Measurements from ENCODE around the gene LIX1.

LIX1 gene

GRCh38 chr5:97150401-97150800 is 8.0 kb upstream of the LIX1 start:
- Histone ChIP-seq H3K9me3 (ENCODE audit: control insufficient read depth, insufficient read depth, low read length) (no peaks in the 10 kb centered on the region), H3K27me3 (ENCODE audit: control insufficient read depth, low read length) (no peaks in the 10 kb centered on the region), H3K4me1 (ENCODE audit: control insufficient read depth, low read length) (no peaks in the 10 kb centered on the region), H3K4me3 (ENCODE audit: low read length) (no peak overlapping the region), H4K20me1 (ENCODE audit: control insufficient read depth, insufficient read depth, low read depth, low read length) (no peaks in the 10 kb centered on the region), H3K27ac (ENCODE audit: low read depth, low read length) (no peak overlapping the region), H3K4me2 (ENCODE audit: low read length) (no peak overlapping the region), H3K9me2 (replicated peaks; ENCODE audit: control insufficient read depth, low read length) (no peaks in the 10 kb centered on the region), H3K79me2 (ENCODE audit: control insufficient read depth, low read length) (no peaks in the 10 kb centered on the region), H3K36me3 (ENCODE audit: control insufficient read depth, low read length) (no peaks in the 10 kb centered on the region), H3F3A (ENCODE audit: control insufficient read depth, insufficient read depth) (no peaks in the 10 kb centered on the region)
- no peak for TF ChIP-seq EZH2phosphoT487 (IDR thresholded peaks at IDR 0.05; ENCODE audit: borderline replicate concordance, low read length)
- no peak for TF ChIP-seq CTCF (IDR thresholded peaks at IDR 0.05; ENCODE audit: low read depth, low read length, poor library complexity, severe bottlenecking)

- no peak overlapping the region for H3K4me2 ChIP-seq (ENCODE audit: low read length)
- TF ChIP-seq EZH2phosphoT487 (IDR thresholded peaks at IDR 0.05; ENCODE audit: borderline replicate concordance, low read length) (no peak), CTCF (IDR thresholded peaks at IDR 0.05; ENCODE audit: low read depth, low read length, poor library complexity, severe bottlenecking) (no peak)
- H3K27me3 ChIP-seq (ENCODE audit: control insufficient read depth, low read length) = no peaks in the 10 kb centered on the region
- no peaks in the 10 kb centered on the region for H3K4me1 ChIP-seq (ENCODE audit: control insufficient read depth, low read length)
- no peaks in the 10 kb centered on the region for H3K9me2 ChIP-seq (replicated peaks; ENCODE audit: control insufficient read depth, low read length)
- no peaks in the 10 kb centered on the region for H3K79me2 ChIP-seq (ENCODE audit: control insufficient read depth, low read length)
- no peaks in the 10 kb centered on the region for H3F3A ChIP-seq (ENCODE audit: control insufficient read depth, insufficient read depth)
- no peaks in the 10 kb centered on the region for H4K20me1 ChIP-seq (ENCODE audit: control insufficient read depth, insufficient read depth, low read depth, low read length)
- no peak overlapping the region for H3K27ac ChIP-seq (ENCODE audit: low read depth, low read length)
- H3K9me3 ChIP-seq (ENCODE audit: control insufficient read depth, insufficient read depth, low read length) = no peaks in the 10 kb centered on the region
- no peaks in the 10 kb centered on the region for H3K36me3 ChIP-seq (ENCODE audit: control insufficient read depth, low read length)
- H3K4me3 ChIP-seq (ENCODE audit: low read length) = no peak overlapping the region
Measured at GRCh38 chr5:97149709-97150108, 7.3 kb upstream of the LIX1 start.

DNA sequence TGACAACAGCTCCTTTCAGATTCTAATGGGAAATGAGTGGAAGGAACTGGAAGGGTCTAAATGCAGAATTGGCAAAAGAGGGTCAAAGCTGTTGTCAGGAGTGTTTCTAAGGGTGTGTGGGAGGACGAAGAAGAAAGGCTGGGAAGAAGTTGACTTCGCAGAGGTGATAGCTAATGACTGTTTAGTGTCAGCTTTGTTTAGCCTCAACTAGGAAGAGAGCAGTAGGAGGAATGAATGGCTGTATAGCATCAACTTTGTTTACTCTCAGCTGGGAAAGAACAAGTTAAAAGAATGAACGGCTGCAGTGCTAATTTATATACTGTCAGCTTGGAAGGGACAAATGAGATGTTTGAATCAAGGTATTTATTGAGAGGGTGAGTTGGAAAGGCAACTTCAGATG is 5.9 kb upstream of the LIX1 start:
- Histone ChIP-seq H3K4me2 (ENCODE audit: low read length) (no peak overlapping the region), H4K20me1 (ENCODE audit: control insufficient read depth, insufficient read depth, low read depth, low read length) (no peaks in the 10 kb centered on the region), H3K9me2 (replicated peaks; ENCODE audit: control insufficient read depth, low read length) (no peaks in the 10 kb centered on the region), H3F3A (ENCODE audit: control insufficient read depth, insufficient read depth) (no peaks in the 10 kb centered on the region), H3K4me1 (ENCODE audit: control insufficient read depth, low read length) (no peaks in the 10 kb centered on the region), H3K79me2 (ENCODE audit: control insufficient read depth, low read length) (no peaks in the 10 kb centered on the region), H3K27ac (ENCODE audit: low read depth, low read length) (no peak overlapping the region), H3K9me3 (ENCODE audit: control insufficient read depth, insufficient read depth, low read length) (no peaks in the 10 kb centered on the region), H3K27me3 (ENCODE audit: control insufficient read depth, low read length) (no peaks in the 10 kb centered on the region), H3K36me3 (ENCODE audit: control insufficient read depth, low read length) (no peaks in the 10 kb centered on the region), H3K4me3 (ENCODE audit: low read length) (no peak overlapping the region)
- TF ChIP-seq EZH2phosphoT487 (IDR thresholded peaks at IDR 0.05; ENCODE audit: borderline replicate concordance, low read length) (no peak), CTCF (IDR thresholded peaks at IDR 0.05; ENCODE audit: low read depth, low read length, poor library complexity, severe bottlenecking) (no peak)

- TF ChIP-seq CTCF (IDR thresholded peaks at IDR 0.05; ENCODE audit: low read depth, low read length, poor library complexity, severe bottlenecking) = no peak
- TF ChIP-seq EZH2phosphoT487 (IDR thresholded peaks at IDR 0.05; ENCODE audit: borderline replicate concordance, low read length) = no peak
- H3K27ac ChIP-seq (ENCODE audit: low read depth, low read length) = no peak overlapping the region
- no peaks in the 10 kb centered on the region for H3F3A ChIP-seq (ENCODE audit: control insufficient read depth, insufficient read depth)
- H3K79me2 ChIP-seq (ENCODE audit: control insufficient read depth, low read length) = no peaks in the 10 kb centered on the region
- H3K36me3 ChIP-seq (ENCODE audit: control insufficient read depth, low read length) = no peaks in the 10 kb centered on the region
- no peaks in the 10 kb centered on the region for H3K27me3 ChIP-seq (ENCODE audit: control insufficient read depth, low read length)
- H3K4me3 ChIP-seq (ENCODE audit: low read length) = no peak overlapping the region
- H3K4me1 ChIP-seq (ENCODE audit: control insufficient read depth, low read length) = no peaks in the 10 kb centered on the region
- H3K9me3 ChIP-seq (ENCODE audit: control insufficient read depth, insufficient read depth, low read length) = no peaks in the 10 kb centered on the region
- no peaks in the 10 kb centered on the region for H3K9me2 ChIP-seq (replicated peaks; ENCODE audit: control insufficient read depth, low read length)
- H4K20me1 ChIP-seq (ENCODE audit: control insufficient read depth, insufficient read depth, low read depth, low read length) = no peaks in the 10 kb centered on the region
- no peak overlapping the region for H3K4me2 ChIP-seq (ENCODE audit: low read length)
Measured at GRCh38 chr5:97143704-97144103, 1.3 kb upstream of the LIX1 start.
